ENCODE measurements around the gene LGR5. TPM values are rescaled to one million over a fixed set of nuclear protein-coding genes. Genes with fewer than 3 reads are reported as not detected.

Gene LGR5
- total and polyA plus RNA-seq, 9 of the 15 experiments (the other 6 are each of a cell fraction or from before 2014, with no cell fraction given), result not detected

GRCh38 chr12:71455028-71455737 is 15.6 kb downstream of the LGR5 start (continued):
- TF ChIP-seq ZBTB11 (CRISPR knock-in tag; IDR thresholded peaks at IDR 0.05) (no peak), ZBTB7A (IDR thresholded peaks at IDR 0.05; ENCODE audit: borderline replicate concordance, control insufficient read depth, low read depth, low read length) (no peak), HNRNPUL1 (IDR thresholded peaks at IDR 0.05; ENCODE audit: low read length) (no peak), BDP1 (IDR thresholded peaks at IDR 0.05; ENCODE audit: insufficient read depth, insufficient read length) (no peak), HOXB6 (CRISPR knock-in tag; IDR thresholded peaks at IDR 0.05; ENCODE audit: borderline replicate concordance) (no peak), GABPA (tag; conservative IDR thresholded peaks at IDR 0.05; ENCODE audit: low read depth) (no peak)

GRCh38 chr12:71456316-71456715 is 16.7 kb downstream of the LGR5 start:
- FAIRE-seq (no peak), ATAC-seq (no peak), DNase-seq (ENCODE audit: extremely low read depth in 1 of 4, low spot score in 3 of 4) (no peak)
- peaks cover 4% of the 10 kb centered on the region in 2 experiments; a peak in 2 of 5 replicates for H3K27me3 ChIP-seq (ENCODE audit: control insufficient read depth in 2 of 2, insufficient read depth in 2 of 2, low read length in 2 of 2)
- H2AFZ ChIP-seq (ENCODE audit: low read depth, low read length), result no peak overlapping the region
- H3K9me1 ChIP-seq (ENCODE audit: control insufficient read depth, insufficient read depth, low read length), result no peaks in the 10 kb centered on the region
- ChIA-PET CTCF (ENCODE audit: low intra/inter-chr PET ratio) (no interaction called here), POLR2A (no interaction called here)
- no peak overlapping the region for H3K4me2 ChIP-seq (ENCODE audit: insufficient read depth, low read length)
- no peaks in the 10 kb centered on the region for H3K79me2 ChIP-seq (ENCODE audit: control insufficient read depth, insufficient read depth, low read length)
- no peak overlapping the region for H3K27ac ChIP-seq (ENCODE audit: extremely low read depth, low read depth, low read length)
- no peaks in the 10 kb centered on the region for H3K36me3 ChIP-seq (ENCODE audit: control insufficient read depth, insufficient read depth, low read length)
- no peaks in the 10 kb centered on the region for H4K20me1 ChIP-seq (replicated peaks; ENCODE audit: control insufficient read depth, insufficient read depth, low read length)
- H3K9ac ChIP-seq (ENCODE audit: insufficient read depth in 1 of 2, low read depth in 2 of 2, low read length in 2 of 2), result no peak overlapping the region
- WGBS (ENCODE audit: insufficient coverage, low coverage, missing lambda C conversion rate), result 0% methylated on average over 2 of the region's 2 CpGs
- no TSS peak for BruUV-seq (replicated peaks)
- intact Hi-C loops (cut with micrococcal nuclease), result no loop called here
- in situ Hi-C loops (cut with MboI), result no loop called here
- no peak overlapping the region for H3K4me3 ChIP-seq
- no peaks in the 10 kb centered on the region for H3K9me3 ChIP-seq (replicated peaks; ENCODE audit: control insufficient read depth, insufficient read depth, low read depth, low read length)
- peaks cover 0 to 2% of the 10 kb centered on the region in 2 experiments; a peak in 1 of 5 replicates for H3K4me1 ChIP-seq (replicated peaks in 1 of 2; ENCODE audit: control insufficient read depth in 2 of 2, insufficient read depth in 2 of 2, low read length in 2 of 2)
- TF ChIP-seq MAFF (IDR thresholded peaks at IDR 0.05; ENCODE audit: low read length) (no peak), HNRNPK (IDR thresholded peaks at IDR 0.05; ENCODE audit: low read depth, low read length, poor library complexity, severe bottlenecking) (no peak), ZNF212 (CRISPR knock-in tag; IDR thresholded peaks at IDR 0.05) (no peak), ZNF445 (CRISPR knock-in tag; IDR thresholded peaks at IDR 0.05; ENCODE audit: low read depth) (no peak), NCOA1 (IDR thresholded peaks at IDR 0.05; ENCODE audit: low read depth) (no peak), ILK (tag; IDR thresholded peaks at IDR 0.05; ENCODE audit: borderline replicate concordance, low read depth) (no peak), TCF3 (CRISPR knock-in tag; IDR thresholded peaks at IDR 0.05) (no peak), HEY1 (CRISPR knock-in tag; IDR thresholded peaks at IDR 0.05; ENCODE audit: borderline replicate concordance) (no peak), KDM2B (CRISPR knock-in tag; IDR thresholded peaks at IDR 0.05) (no peak), ZNF561 (CRISPR knock-in tag; conservative IDR thresholded peaks at IDR 0.05) (no peak), HOXB6 (CRISPR knock-in tag; IDR thresholded peaks at IDR 0.05; ENCODE audit: borderline replicate concordance) (no peak), HMG20A (CRISPR knock-in tag; conservative IDR thresholded peaks at IDR 0.05) (no peak)

All from K562 (cell line).